Aorta (tissue), 5 donors: ENCODE measurements around the gene MAP2K5. TPM values are rescaled to one million over a fixed set of nuclear protein-coding genes. Genes with fewer than 3 reads are reported as not detected.

Source experiments
- ATAC-seq: fragments of 200-7000 bp; cut with Tn5 transposase; one replicate; pipeline ENCODE4 v1.9.1; 2022; ENCODE audit warnings: moderate library complexity; ENCODE audit not compliant: low FRiP score
- DNase-seq, 2 donors: peaks; one replicate each; pipeline ENCODE4 v3.0.0-alpha.2; 2020
- H3K27ac ChIP-seq, 2 donors: one replicate each; pipeline ENCODE4 v1.5.1; 2013; ENCODE audit warnings: low read length in 2 of 2, mild to moderate bottlenecking in 2 of 2, moderate library complexity in 2 of 2, control low read depth in 1 of 2, inconsistent platforms in 1 of 2, low read depth in 1 of 2
- H3K27me3 ChIP-seq, 2 donors: one replicate each; pipeline ENCODE4 v1.6.1; 2013; ENCODE audit warnings: control low read depth in 1 of 2, low read length in 1 of 2, mild to moderate bottlenecking in 1 of 2, moderate library complexity in 1 of 2; ENCODE audit not compliant: insufficient read depth in 2 of 2, control insufficient read depth in 1 of 2
- H3K36me3 ChIP-seq, 2 donors: one replicate each; pipeline ENCODE4 v1.6.1; 2013; ENCODE audit warnings: control low read depth in 1 of 2, low read length in 1 of 2, mild to moderate bottlenecking in 1 of 2; ENCODE audit not compliant: insufficient read depth in 2 of 2, control insufficient read depth in 1 of 2
- H3K4me1 ChIP-seq, 2 donors: one replicate each; pipeline ENCODE4 v1.6.1; 2013; ENCODE audit warnings: low read length in 2 of 2, control low read depth in 1 of 2, mild to moderate bottlenecking in 1 of 2, moderate library complexity in 1 of 2; ENCODE audit not compliant: insufficient read depth in 2 of 2, control insufficient read depth in 1 of 2
- H3K4me3 ChIP-seq, 2 donors: one replicate each; pipeline ENCODE4 v1.5.1; 2013; ENCODE audit warnings: low read length in 2 of 2, control low read depth in 1 of 2, mild to moderate bottlenecking in 1 of 2
- H3K9me3 ChIP-seq: one replicate; pipeline ENCODE4 v1.6.1; 2013; ENCODE audit warnings: mild to moderate bottlenecking, low read length; ENCODE audit not compliant: control insufficient read depth
- WGBS, 2 donors: extraction: QIAGEN DNeasy Blood & Tissue Kit; methylation state at CpG; one replicate each; pipeline ENCODE4 v1.1.7; 2013; 5-methylcytosine and 5-hydroxymethylcytosine counted together
- intact Hi-C, 2 donors: fragments of 100-400 bp; cut with DNase I; formaldehyde crosslinking; loops; one replicate each; pipeline versions ENCODE4 v1.14.2 to v1.15.0; 2022
- polyA plus RNA-seq, 2 donors: library from polyadenylated mRNA; stranded (reverse); fragments of 200-250 nt; gene quantifications; one replicate each; pipeline ENCODE4 v1.2.3, GENCODE V29; 2013
- total RNA-seq, 2 donors: library from RNA; stranded (reverse); fragmentation: NEBNext Ultra II Directional; extraction: Animal tissue kit (Norgen Biotek cat#: 25700); gene quantifications; one replicate each; pipeline ENCODE4 v1.2.1, GENCODE V29; 2021
- donor health status: healthy with polysubstance abuse.
- donor health status: Bipolar disorder and iron deficiency.
- donor health status: DM: no; HTN: no; CAD: no.
- donor health status: DM: no; HTN: no; CAD: no.
- donor health status: DM: yes; HTN: yes; CAD: no.

The MAP2K5 gene
- total and polyA plus RNA-seq, 4 donors = 7.3 to 29.2 (median 17.1) TPM

GRCh38 chr15:67573194-67573593 lies 30.7 kb downstream of the MAP2K5 start:
- Histone ChIP-seq H3K27me3 (no peaks in the 10 kb centered on the region), H3K9me3 (no peaks in the 10 kb centered on the region), H3K4me3 (no peak overlapping the region), H3K4me1 (peaks cover 1 to 4% of the 10 kb centered on the region in 2 donors), H3K27ac (no peak overlapping the region), H3K36me3 (no peaks in the 10 kb centered on the region)
- intact Hi-C loops = no loop called here
- ATAC-seq (no peak), DNase-seq (no peak)
- WGBS, 2 donors = 94 to 98% methylated on average over 3 of the region's 3 CpGs

- Histone ChIP-seq H3K4me3 (no peak overlapping the region), H3K9me3 (no peaks in the 10 kb centered on the region), H3K4me1 (peaks cover 0 to 3% of the 10 kb centered on the region in 2 donors), H3K27ac (no peak overlapping the region), H3K27me3 (no peaks in the 10 kb centered on the region), H3K36me3 (no peaks in the 10 kb centered on the region)
- 92 to 97% methylated on average over 4 of the region's 4 CpGs for WGBS, 2 donors
- DNase-seq (no peak), ATAC-seq (no peak)
- intact Hi-C loops = no loop called here
These were observed 32.6 kb downstream of the MAP2K5 start for GRCh38 chr15:67575039-67575502.

GRCh38 chr15:67578020-67578600 lies 35.6 kb downstream of the MAP2K5 start:
- H3K4me1 ChIP-seq = peaks cover 0 to 3% of the 10 kb centered on the region in 2 donors
- no peak overlapping the region for H3K27ac ChIP-seq
- ATAC-seq (no peak), DNase-seq (no peak)
- no peaks in the 10 kb centered on the region for H3K36me3 ChIP-seq
- intact Hi-C loops = no loop called here
- no peaks in the 10 kb centered on the region for H3K9me3 ChIP-seq
- WGBS, 2 donors = 91 to 93% methylated on average over 4 of the region's 4 CpGs
- H3K4me3 ChIP-seq = no peak overlapping the region
- H3K27me3 ChIP-seq = no peaks in the 10 kb centered on the region

DNA sequence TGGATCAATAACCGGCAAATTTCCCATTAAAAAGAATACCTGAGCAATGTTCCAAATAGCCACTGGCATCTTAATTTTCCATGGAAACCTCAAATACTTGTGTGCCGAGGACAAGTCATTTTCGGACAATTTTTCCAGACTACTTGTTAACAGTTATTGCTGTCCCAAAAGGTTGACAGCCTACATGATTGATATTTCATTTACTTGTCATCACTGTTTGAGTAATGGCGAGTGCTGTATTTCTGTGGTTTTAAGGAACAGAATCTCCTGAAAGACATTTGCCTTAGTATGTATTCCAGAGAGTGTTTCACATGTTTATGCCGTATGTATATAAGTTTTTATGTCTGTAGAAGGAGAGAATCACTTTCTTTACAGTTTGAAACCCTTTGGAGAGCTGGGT lies 36.7 kb downstream of the MAP2K5 start:
- WGBS, 2 donors = 79 to 86% methylated on average over 5 of the region's 5 CpGs
- Histone ChIP-seq H3K27me3 (no peaks in the 10 kb centered on the region), H3K4me3 (no peak overlapping the region), H3K36me3 (no peaks in the 10 kb centered on the region), H3K4me1 (peaks cover 0 to 3% of the 10 kb centered on the region in 2 donors), H3K27ac (no peak overlapping the region), H3K9me3 (no peaks in the 10 kb centered on the region)
- ATAC-seq (no peak), DNase-seq (no peak)
- intact Hi-C loops = no loop called here

- ATAC-seq (no peak), DNase-seq (no peak)
- intact Hi-C loops = no loop called here
- peaks cover 0 to 3% of the 10 kb centered on the region in 2 donors for H3K4me1 ChIP-seq
- no peak overlapping the region for H3K27ac ChIP-seq
- no peaks in the 10 kb centered on the region for H3K36me3 ChIP-seq
- no peaks in the 10 kb centered on the region for H3K9me3 ChIP-seq
- 93 to 94% methylated on average over 4 of the region's 4 CpGs for WGBS, 2 donors
- H3K4me3 ChIP-seq = no peak overlapping the region
- no peaks in the 10 kb centered on the region for H3K27me3 ChIP-seq
These were observed 37.5 kb downstream of the MAP2K5 start for GRCh38 chr15:67579967-67580366.

GRCh38 chr15:67584157-67584556 lies 41.7 kb downstream of the MAP2K5 start:
- H3K27ac ChIP-seq = no peak overlapping the region
- 96 to 97% methylated on average over 2 of the region's 2 CpGs for WGBS, 2 donors
- no peaks in the 10 kb centered on the region for H3K4me1 ChIP-seq
- ATAC-seq = no peak
- peaks cover 0 to 3% of the 10 kb centered on the region in 2 donors for H3K36me3 ChIP-seq
- no peaks in the 10 kb centered on the region for H3K27me3 ChIP-seq
- DNase-seq = no peak
- H3K9me3 ChIP-seq = no peaks in the 10 kb centered on the region
- H3K4me3 ChIP-seq = no peak overlapping the region
- intact Hi-C loops = no loop called here

GRCh38 chr15:67585681-67586080 lies 43.2 kb downstream of the MAP2K5 start:
- Histone ChIP-seq H3K9me3 (no peaks in the 10 kb centered on the region), H3K27me3 (no peaks in the 10 kb centered on the region), H3K4me1 (no peaks in the 10 kb centered on the region), H3K36me3 (peaks cover 0 to 3% of the 10 kb centered on the region in 2 donors), H3K4me3 (no peak overlapping the region), H3K27ac (no peak overlapping the region)
- ATAC-seq (no peak), DNase-seq (no peak)
- intact Hi-C loops = no loop called here
- WGBS, 2 donors = 92 to 95% methylated on average over 4 of the region's 4 CpGs

- 71 to 89% methylated on average over 7 of the region's 7 CpGs for WGBS, 2 donors
- Histone ChIP-seq H3K36me3 (peaks cover 0 to 3% of the 10 kb centered on the region in 2 donors), H3K27me3 (no peaks in the 10 kb centered on the region), H3K4me1 (no peaks in the 10 kb centered on the region), H3K9me3 (no peaks in the 10 kb centered on the region), H3K27ac (no peak overlapping the region), H3K4me3 (no peak overlapping the region)
- DNase-seq (no peak), ATAC-seq (no peak)
- intact Hi-C loops = no loop called here
These were observed 44.8 kb downstream of the MAP2K5 start for GRCh38 chr15:67587331-67587730.

DNA sequence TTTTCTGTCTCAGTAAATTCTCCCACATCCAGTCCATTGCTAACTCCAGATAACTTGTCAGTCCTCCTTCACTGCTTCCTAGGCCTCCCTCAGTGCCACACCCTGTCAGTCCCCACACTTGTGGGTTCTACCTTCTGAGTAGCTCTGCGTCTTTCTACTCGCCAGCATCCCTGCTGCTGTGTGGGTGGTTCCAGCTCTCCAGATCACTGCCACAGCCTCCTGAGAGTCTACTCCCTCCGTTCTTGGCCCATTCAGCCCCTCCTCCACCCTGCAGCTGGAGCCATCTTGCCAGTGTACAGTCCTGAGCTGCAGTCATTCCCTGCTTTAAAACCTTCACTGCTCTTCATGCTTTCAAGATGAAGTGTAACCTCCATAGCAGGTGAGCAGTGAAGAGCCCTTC lies 45.3 kb downstream of the MAP2K5 start:
- DNase-seq = no peak
- Histone ChIP-seq H3K4me3 (no peak overlapping the region), H3K9me3 (no peaks in the 10 kb centered on the region), H3K36me3 (peaks cover 0 to 3% of the 10 kb centered on the region in 2 donors), H3K27me3 (no peaks in the 10 kb centered on the region), H3K27ac (no peak overlapping the region), H3K4me1 (no peaks in the 10 kb centered on the region)
- no peak for ATAC-seq
- 84 to 88% methylated on average over 3 of the region's 3 CpGs for WGBS, 2 donors
- intact Hi-C loops = no loop called here
